ENCODE results near the gene RNF146. TPM values are rescaled to one million over a fixed set of nuclear protein-coding genes. Genes with fewer than 3 reads are reported as not detected.
"Not testable (repeated sequence)": the region's sequence is repeated elsewhere in the genome, so short reads cannot be mapped to it uniquely, and the experiment has no call there.

RNF146 gene
- polyA plus RNA-seq, 2 of the 4 experiments (the other 2 are of a cell fraction) = 18.9 to 33.2 TPM

GRCh38 chr6:127222418-127222817, 44.2 kb upstream of the RNF146 start:
- no peak for ATAC-seq
- FAIRE-seq = no peak
- ChIA-PET CTCF (no interaction called here), POLR2A (no interaction called here)
- no peaks in the 10 kb centered on the region; the same call in 2 of the 3 replicates for H3K4me1 ChIP-seq
- H3K9me3 ChIP-seq = no peaks in the 10 kb centered on the region
- WGBS (ENCODE audit: missing lambda C conversion rate) = 65% methylated on average over 1 of the region's 1 CpG
- H3K4me2 ChIP-seq = no peak overlapping the region
- H3K4me3 ChIP-seq = no peak overlapping the region
- no peak for TF ChIP-seq ESRRA (IDR thresholded peaks at IDR 0.05; ENCODE audit: borderline replicate concordance, low read length)
- no peak for TF ChIP-seq REST (IDR thresholded peaks at IDR 0.05)
- no peak for TF ChIP-seq CBX2 (IDR thresholded peaks at IDR 0.05; ENCODE audit: borderline replicate concordance, low read depth)
- TF ChIP-seq ZNF302 (CRISPR knock-in tag; IDR thresholded peaks at IDR 0.05) = no peak
- TF ChIP-seq, protein P1, sequence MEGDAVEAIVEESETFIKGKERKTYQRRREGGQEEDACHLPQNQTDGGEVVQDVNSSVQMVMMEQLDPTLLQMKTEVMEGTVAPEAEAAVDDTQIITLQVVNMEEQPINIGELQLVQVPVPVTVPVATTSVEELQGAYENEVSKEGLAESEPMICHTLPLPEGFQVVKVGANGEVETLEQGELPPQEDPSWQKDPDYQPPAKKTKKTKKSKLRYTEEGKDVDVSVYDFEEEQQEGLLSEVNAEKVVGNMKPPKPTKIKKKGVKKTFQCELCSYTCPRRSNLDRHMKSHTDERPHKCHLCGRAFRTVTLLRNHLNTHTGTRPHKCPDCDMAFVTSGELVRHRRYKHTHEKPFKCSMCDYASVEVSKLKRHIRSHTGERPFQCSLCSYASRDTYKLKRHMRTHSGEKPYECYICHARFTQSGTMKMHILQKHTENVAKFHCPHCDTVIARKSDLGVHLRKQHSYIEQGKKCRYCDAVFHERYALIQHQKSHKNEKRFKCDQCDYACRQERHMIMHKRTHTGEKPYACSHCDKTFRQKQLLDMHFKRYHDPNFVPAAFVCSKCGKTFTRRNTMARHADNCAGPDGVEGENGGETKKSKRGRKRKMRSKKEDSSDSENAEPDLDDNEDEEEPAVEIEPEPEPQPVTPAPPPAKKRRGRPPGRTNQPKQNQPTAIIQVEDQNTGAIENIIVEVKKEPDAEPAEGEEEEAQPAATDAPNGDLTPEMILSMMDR (IDR thresholded peaks at IDR 0.05) = no peak
- TF ChIP-seq GATA3 (IDR thresholded peaks at IDR 0.05; ENCODE audit: borderline replicate concordance) = no peak
- TF ChIP-seq MAZ (IDR thresholded peaks at IDR 0.05; ENCODE audit: borderline replicate concordance, low read depth, low read length) = no peak
- TF ChIP-seq, protein P2, sequence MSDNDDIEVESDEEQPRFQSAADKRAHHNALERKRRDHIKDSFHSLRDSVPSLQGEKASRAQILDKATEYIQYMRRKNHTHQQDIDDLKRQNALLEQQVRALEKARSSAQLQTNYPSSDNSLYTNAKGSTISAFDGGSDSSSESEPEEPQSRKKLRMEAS (IDR thresholded peaks at IDR 0.05) = no peak
- no peak for TF ChIP-seq CBX8 (IDR thresholded peaks at IDR 0.05)
- TF ChIP-seq KDM1A (IDR thresholded peaks at IDR 0.05; ENCODE audit: low read depth) = no peak
- no peak for TF ChIP-seq ZC3H11A (IDR thresholded peaks at IDR 0.05)
- no peak for TF ChIP-seq FOXS1 (CRISPR knock-in tag; IDR thresholded peaks at IDR 0.05)
- no peak for TF ChIP-seq SREBF2 (IDR thresholded peaks at IDR 0.05)
- TF ChIP-seq, protein P3, sequence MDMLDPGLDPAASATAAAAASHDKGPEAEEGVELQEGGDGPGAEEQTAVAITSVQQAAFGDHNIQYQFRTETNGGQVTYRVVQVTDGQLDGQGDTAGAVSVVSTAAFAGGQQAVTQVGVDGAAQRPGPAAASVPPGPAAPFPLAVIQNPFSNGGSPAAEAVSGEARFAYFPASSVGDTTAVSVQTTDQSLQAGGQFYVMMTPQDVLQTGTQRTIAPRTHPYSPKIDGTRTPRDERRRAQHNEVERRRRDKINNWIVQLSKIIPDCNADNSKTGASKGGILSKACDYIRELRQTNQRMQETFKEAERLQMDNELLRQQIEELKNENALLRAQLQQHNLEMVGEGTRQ (IDR thresholded peaks at IDR 0.05) = no peak
- no peak for TF ChIP-seq NR3C1 (IDR thresholded peaks at IDR 0.05)
- TF ChIP-seq, protein P4, sequence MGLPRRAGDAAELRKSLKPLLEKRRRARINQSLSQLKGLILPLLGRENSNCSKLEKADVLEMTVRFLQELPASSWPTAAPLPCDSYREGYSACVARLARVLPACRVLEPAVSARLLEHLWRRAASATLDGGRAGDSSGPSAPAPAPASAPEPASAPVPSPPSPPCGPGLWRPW (IDR thresholded peaks at IDR 0.05) = no peak
- TF ChIP-seq RNF2 (IDR thresholded peaks at IDR 0.05; ENCODE audit: borderline replicate concordance, low read depth) = no peak
- TF ChIP-seq ZFP36 (IDR thresholded peaks at IDR 0.05; ENCODE audit: borderline replicate concordance, partially characterized antibody) = no peak
- no peak for TF ChIP-seq HEYL (CRISPR knock-in tag; IDR thresholded peaks at IDR 0.05)
- no peak overlapping the region for H3K27ac ChIP-seq
- DNase-seq (ENCODE audit: low read depth in 1 of 2, low spot score in 1 of 2) = no peak

GRCh38 chr6:127225497-127225896, 41.2 kb upstream of the RNF146 start:
- no peak for FAIRE-seq
- Histone ChIP-seq H3K4me3 (no peak overlapping the region), H3K4me1 (no peaks in the 10 kb centered on the region), H3K4me2 (no peak overlapping the region), H3K27ac (no peak overlapping the region), H3K9me3 (no peaks in the 10 kb centered on the region)
- ATAC-seq = no peak
- POLR2A ChIA-PET = no interaction called here
- CTCF ChIA-PET = interaction anchor here (1.1 kb wide), 1 partner anchor 41 kb away, joined by 4 read pairs; the partner anchor contains the start of gene RNF146
- WGBS (ENCODE audit: missing lambda C conversion rate) = 5% methylated on average over 1 of the region's 1 CpG
- TF ChIP-seq ZSCAN20 (CRISPR knock-in tag; IDR thresholded peaks at IDR 0.05) (no peak), RCOR1 (IDR thresholded peaks at IDR 0.05; ENCODE audit: low read depth, low read length) (no peak), ELK1 (IDR thresholded peaks at IDR 0.05; ENCODE audit: low read depth, low read length) (no peak), FOXS1 (CRISPR knock-in tag; IDR thresholded peaks at IDR 0.05) (no peak), HOXB5 (CRISPR knock-in tag; IDR thresholded peaks at IDR 0.05) (no peak), TFCP2L1 (CRISPR knock-in tag; IDR thresholded peaks at IDR 0.05) (no peak), NR3C1 (IDR thresholded peaks at IDR 0.05) (no peak), RARB (CRISPR knock-in tag; IDR thresholded peaks at IDR 0.05) (no peak), CBX2 (IDR thresholded peaks at IDR 0.05; ENCODE audit: borderline replicate concordance, low read depth) (no peak)
- no peak for DNase-seq (ENCODE audit: low read depth in 1 of 2, low spot score in 1 of 2)

DNA sequence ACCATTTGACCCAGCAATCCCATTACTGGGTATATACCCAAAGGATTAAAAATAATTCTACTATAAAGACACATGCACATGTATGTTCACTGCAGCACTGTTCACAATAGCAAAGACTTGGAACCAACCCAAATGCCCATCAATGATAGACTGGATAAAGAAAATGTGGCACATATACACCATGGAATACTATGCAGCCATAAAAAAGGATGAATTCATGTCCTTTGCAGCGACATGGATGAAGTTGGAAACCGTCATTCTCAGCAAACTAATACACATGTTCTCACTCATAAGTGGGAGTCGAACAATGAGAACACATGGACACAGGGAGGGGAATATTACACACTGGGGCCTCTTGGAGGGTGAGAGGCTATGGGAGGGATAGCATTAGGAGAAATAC, 32.8 kb upstream of the RNF146 start:
- DNase-seq (ENCODE audit: low read depth in 1 of 2, low spot score in 1 of 2); POLR2A ChIA-PET; H3K4me2 ChIP-seq; H3K4me1 ChIP-seq; H3K27ac ChIP-seq; ATAC-seq; H3K4me3 ChIP-seq; FAIRE-seq; H3K9me3 ChIP-seq: not testable (repeated sequence)
- CTCF ChIA-PET = interaction anchor here (1.4 kb wide), 1 partner anchor 31 kb away, joined by 5 read pairs; no protein-coding TSS in a partner anchor
- WGBS (ENCODE audit: missing lambda C conversion rate) = 26% methylated on average over 3 of the region's 3 CpGs
